Endodermal cell (in vitro differentiated cells): ENCODE data around the gene ARHGEF39. TPM values are rescaled to one million over a fixed set of nuclear protein-coding genes. Genes with fewer than 3 reads are reported as not detected.

ENCODE experiments used
- DNase-seq: peaks from one replicate; pipeline ENCODE4 v3.0.0-alpha.2; 2017
- H3K27ac ChIP-seq: 2 replicates; pipeline ENCODE4 v1.5.1; 2013; ENCODE audit warnings: mild to moderate bottlenecking, low read depth, low read length, moderate library complexity
- H3K27me3 ChIP-seq: 2 replicates; pipeline ENCODE4 v1.6.1; 2013; ENCODE audit warnings: mild to moderate bottlenecking, low read length, moderate library complexity; ENCODE audit not compliant: insufficient read depth, control insufficient read depth, poor library complexity, severe bottlenecking
- H3K36me3 ChIP-seq: 2 replicates; pipeline ENCODE4 v1.7.0; 2013; ENCODE audit warnings: mild to moderate bottlenecking, low read length, moderate library complexity; ENCODE audit not compliant: control insufficient read depth, insufficient read depth
- H3K4me1 ChIP-seq: one replicate; pipeline ENCODE4 v1.7.0; 2013; ENCODE audit warnings: low read length; ENCODE audit not compliant: control insufficient read depth, insufficient read depth
- H3K4me3 ChIP-seq: 2 replicates; pipeline ENCODE4 v1.5.1; 2013; ENCODE audit warnings: mild to moderate bottlenecking, low read length, moderate library complexity
- H3K9ac ChIP-seq: 2 replicates; pipeline ENCODE4 v1.6.1; 2013; ENCODE audit warnings: mild to moderate bottlenecking, low read length, moderate library complexity; ENCODE audit not compliant: poor library complexity, severe bottlenecking; ENCODE audit errors: extremely low read depth
- H3K9me3 ChIP-seq: 2 replicates; pipeline ENCODE4 v1.6.1; 2013; ENCODE audit warnings: mild to moderate bottlenecking, low read length, moderate library complexity; ENCODE audit not compliant: control insufficient read depth
- H3K27ac Mint-ChIP-seq: 2 replicates; pipeline ENCODE4 v1.8.0; 2020; ENCODE audit warnings: mixed read lengths
- H3K27me3 Mint-ChIP-seq: 2 replicates; pipeline ENCODE4 v1.8.0; 2021; ENCODE audit warnings: mild to moderate bottlenecking, mixed read lengths; ENCODE audit not compliant: insufficient read depth
- H3K36me3 Mint-ChIP-seq: 2 replicates; pipeline ENCODE4 v1.8.0; 2020; ENCODE audit warnings: low read depth, mixed read lengths
- H3K4me1 Mint-ChIP-seq: 2 replicates; pipeline ENCODE4 v1.8.0; 2020; ENCODE audit warnings: mixed read lengths
- H3K4me3 Mint-ChIP-seq: 2 replicates; pipeline ENCODE4 v1.8.0; 2020; ENCODE audit warnings: mild to moderate bottlenecking, moderate library complexity, mixed read lengths
- H3K9me3 Mint-ChIP-seq: 2 replicates; pipeline ENCODE4 v1.8.0; 2020; ENCODE audit warnings: mild to moderate bottlenecking, mixed read lengths
- WGBS, 2 experiments: methylation state at CpG; one replicate each; pipeline versions ENCODE4 v1.1.5 to v1.1.7; 2013; ENCODE audit warnings: missing lambda C conversion rate in 2 of 2, mixed read lengths in 1 of 2; ENCODE audit not compliant: insufficient coverage in 1 of 2, insufficient read length in 1 of 2; 5-methylcytosine and 5-hydroxymethylcytosine counted together
- total RNA-seq, 2 donors: library from RNA; stranded (reverse); fragmentation: NEBNext Ultra II Directional in 1 of 2; extraction: Animal tissue kit (Norgen Biotek cat#: 25700) in 1 of 2; gene quantifications; 2 replicates in 1 of 2; 3 replicates in 1 of 2; pipeline ENCODE4 v1.2.1, GENCODE V29; 2021
- TF ChIP-seq, protein P1 (sequence below): fragments of 200-600 bp; sonication (generic); conservative IDR thresholded peaks from 2 replicates; pipeline ENCODE4 v1.5.0; 2021; ENCODE audit warnings: antibody characterized with exemption, mild to moderate bottlenecking

ARHGEF39 gene
- total RNA-seq, 2 donors from 2014 or later, result 22.1 to 36.4 TPM

DNA sequence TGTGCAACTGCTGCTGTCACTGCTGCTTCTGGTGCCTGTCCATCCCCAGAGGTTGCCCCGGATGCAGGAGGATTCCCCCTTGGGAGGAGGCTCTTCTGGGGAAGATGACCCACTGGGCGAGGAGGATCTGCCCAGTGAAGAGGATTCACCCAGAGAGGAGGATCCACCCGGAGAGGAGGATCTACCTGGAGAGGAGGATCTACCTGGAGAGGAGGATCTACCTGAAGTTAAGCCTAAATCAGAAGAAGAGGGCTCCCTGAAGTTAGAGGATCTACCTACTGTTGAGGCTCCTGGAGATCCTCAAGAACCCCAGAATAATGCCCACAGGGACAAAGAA is 9.0 kb upstream of the ARHGEF39 start:
- no peak overlapping the region for H3K27ac Mint-ChIP-seq
- no peak for DNase-seq
- Histone ChIP-seq H3K27ac (no peak overlapping the region), H3K9ac (no peak overlapping the region), H3K4me1 (no peaks in the 10 kb centered on the region), H3K9me3 (no peaks in the 10 kb centered on the region), H3K4me3 (no peak overlapping the region), H3K36me3 (no peaks in the 10 kb centered on the region), H3K27me3 (peaks cover 18% of the 10 kb centered on the region)
- WGBS, 2 experiments, result 85 to 100% methylated on average over 1 to 3 of the region's 3 CpGs
- no peaks in the 10 kb centered on the region for H3K9me3 Mint-ChIP-seq
- H3K4me3 Mint-ChIP-seq, result no peak overlapping the region
- peaks cover 9% of the 10 kb centered on the region for H3K4me1 Mint-ChIP-seq
- TF ChIP-seq, protein P1, sequence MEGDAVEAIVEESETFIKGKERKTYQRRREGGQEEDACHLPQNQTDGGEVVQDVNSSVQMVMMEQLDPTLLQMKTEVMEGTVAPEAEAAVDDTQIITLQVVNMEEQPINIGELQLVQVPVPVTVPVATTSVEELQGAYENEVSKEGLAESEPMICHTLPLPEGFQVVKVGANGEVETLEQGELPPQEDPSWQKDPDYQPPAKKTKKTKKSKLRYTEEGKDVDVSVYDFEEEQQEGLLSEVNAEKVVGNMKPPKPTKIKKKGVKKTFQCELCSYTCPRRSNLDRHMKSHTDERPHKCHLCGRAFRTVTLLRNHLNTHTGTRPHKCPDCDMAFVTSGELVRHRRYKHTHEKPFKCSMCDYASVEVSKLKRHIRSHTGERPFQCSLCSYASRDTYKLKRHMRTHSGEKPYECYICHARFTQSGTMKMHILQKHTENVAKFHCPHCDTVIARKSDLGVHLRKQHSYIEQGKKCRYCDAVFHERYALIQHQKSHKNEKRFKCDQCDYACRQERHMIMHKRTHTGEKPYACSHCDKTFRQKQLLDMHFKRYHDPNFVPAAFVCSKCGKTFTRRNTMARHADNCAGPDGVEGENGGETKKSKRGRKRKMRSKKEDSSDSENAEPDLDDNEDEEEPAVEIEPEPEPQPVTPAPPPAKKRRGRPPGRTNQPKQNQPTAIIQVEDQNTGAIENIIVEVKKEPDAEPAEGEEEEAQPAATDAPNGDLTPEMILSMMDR, result no peak
- H3K36me3 Mint-ChIP-seq, result no peaks in the 10 kb centered on the region
- H3K27me3 Mint-ChIP-seq, result peaks cover 24% of the 10 kb centered on the region

DNA sequence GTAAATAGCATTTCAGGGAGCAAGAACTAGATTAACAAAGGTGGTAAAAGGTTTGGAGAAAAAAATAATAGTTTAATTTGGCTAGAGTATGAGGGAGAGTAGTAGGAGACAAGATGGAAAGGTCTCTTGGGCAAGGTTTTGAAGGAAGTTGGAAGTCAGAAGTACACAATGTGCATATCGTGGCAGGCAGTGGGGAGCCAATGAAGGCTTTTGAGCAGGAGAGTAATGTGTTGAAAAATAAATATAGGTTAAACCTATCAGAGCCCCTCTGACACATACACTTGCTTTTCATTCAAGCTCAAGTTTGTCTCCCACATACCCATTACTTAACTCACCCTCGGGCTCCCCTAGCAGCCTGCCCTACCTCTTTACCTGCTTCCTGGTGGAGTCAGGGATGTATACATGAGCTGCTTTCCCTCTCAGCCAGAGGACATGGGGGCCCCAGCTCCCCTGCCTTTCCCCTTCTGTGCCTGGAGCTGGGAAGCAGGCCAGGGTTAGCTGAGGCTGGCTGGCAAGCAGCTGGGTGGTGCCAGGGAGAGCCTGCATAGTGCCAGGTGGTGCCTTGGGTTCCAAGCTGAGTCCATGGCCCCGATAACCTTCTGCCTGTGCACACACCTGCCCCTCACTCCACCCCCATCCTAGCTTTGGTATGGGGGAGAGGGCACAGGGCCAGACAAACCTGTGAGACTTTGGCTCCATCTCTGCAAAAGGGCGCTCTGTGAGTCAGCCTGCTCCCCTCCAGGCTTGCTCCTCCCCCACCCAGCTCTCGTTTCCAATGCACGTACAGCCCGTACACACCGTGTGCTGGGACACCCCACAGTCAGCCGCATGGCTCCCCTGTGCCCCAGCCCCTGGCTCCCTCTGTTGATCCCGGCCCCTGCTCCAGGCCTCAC is 8.4 kb upstream of the ARHGEF39 start, which contains the start of gene CA9:
CA9 (plus strand) TSS at position 797 of the 893 bp plus-strand sequence; CDS start at position 829, 32 bp downstream.
- Histone ChIP-seq H3K27me3 (peaks cover 18% of the 10 kb centered on the region), H3K4me1 (no peaks in the 10 kb centered on the region), H3K4me3 (no peak within 1 kb of the TSS), H3K9me3 (no peaks in the 10 kb centered on the region), H3K36me3 (no peaks in the 10 kb centered on the region), H3K9ac (no peak within 1 kb of the TSS), H3K27ac (no peak within 1 kb of the TSS)
- H3K4me1 Mint-ChIP-seq, result peaks cover 9% of the 10 kb centered on the region
- H3K27me3 Mint-ChIP-seq, result peaks cover 24% of the 10 kb centered on the region
- TF ChIP-seq, protein P1, result no peak
- no peak for DNase-seq
- no peaks in the 10 kb centered on the region for H3K9me3 Mint-ChIP-seq
- no peak within 1 kb of the TSS for H3K27ac Mint-ChIP-seq
- H3K36me3 Mint-ChIP-seq, result no peaks in the 10 kb centered on the region
- 87 to 89% methylated on average over 4 to 10 of the region's 10 CpGs for WGBS, 2 experiments
- peak within 1 kb of the TSS; percentile 68 for H3K4me3 Mint-ChIP-seq

DNA sequence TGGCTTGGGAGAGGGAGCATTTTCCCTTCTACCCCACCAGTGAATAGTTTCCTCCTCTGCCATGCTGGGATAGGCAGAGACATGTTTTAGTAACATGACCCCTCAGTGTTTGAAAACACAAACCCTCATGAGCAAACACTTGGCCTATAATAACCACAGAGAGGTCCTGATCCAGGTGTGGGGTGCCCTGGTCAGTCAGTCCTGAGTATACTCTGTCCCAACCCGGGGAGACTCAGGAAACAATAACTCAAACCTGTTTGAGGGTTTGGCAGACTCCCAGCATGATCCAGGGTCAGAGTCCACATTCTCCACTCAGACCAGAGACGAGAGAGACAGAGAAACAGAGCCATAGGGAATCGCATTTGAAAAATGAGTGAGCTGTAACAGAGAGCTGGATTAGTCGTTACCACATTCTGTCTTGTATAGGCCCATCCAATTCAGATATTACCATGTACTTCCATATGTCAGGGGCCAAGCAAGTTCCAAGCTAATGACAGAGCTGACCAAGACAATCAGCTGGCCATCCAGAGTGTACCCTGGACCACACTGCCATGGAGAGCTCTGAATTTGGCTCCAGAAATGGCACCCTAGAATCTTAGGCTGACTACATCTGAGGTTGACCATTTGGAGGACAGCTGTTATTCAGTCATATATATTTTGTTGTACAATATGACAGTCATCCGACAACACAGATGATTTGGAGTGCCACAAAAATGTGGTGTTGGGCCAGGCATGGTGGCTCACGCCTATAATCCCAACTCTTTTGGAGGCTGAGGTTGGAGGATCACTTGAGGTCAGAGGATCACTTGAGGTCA is 4.5 kb upstream of the ARHGEF39 start:
- Mint-ChIP-seq H3K9me3 (no peaks in the 10 kb centered on the region), H3K4me1 (peaks cover 4% of the 10 kb centered on the region), H3K4me3 (no peak overlapping the region), H3K36me3 (no peaks in the 10 kb centered on the region), H3K27ac (no peak overlapping the region), H3K27me3 (peaks cover 19% of the 10 kb centered on the region)
- H3K36me3 ChIP-seq, result no peaks in the 10 kb centered on the region
- H3K27ac ChIP-seq, result no peak overlapping the region
- no peak for DNase-seq
- no peaks in the 10 kb centered on the region for H3K9me3 ChIP-seq
- WGBS, 2 experiments, result 68 to 86% methylated on average over 6 of the region's 6 CpGs
- no peaks in the 10 kb centered on the region for H3K4me1 ChIP-seq
- TF ChIP-seq, protein P1, result no peak
- H3K4me3 ChIP-seq, result no peak overlapping the region
- no peak overlapping the region for H3K9ac ChIP-seq
- peaks cover 16% of the 10 kb centered on the region for H3K27me3 ChIP-seq
